Activated CD4-positive, alpha-beta memory T cell treated with anti-CD3 and anti-CD28 coated beads for 36 hours (primary cell): ENCODE data around the gene WSB2. TPM values are rescaled to one million over a fixed set of nuclear protein-coding genes. Genes with fewer than 3 reads are reported as not detected.
A peak's percentile ranks its signal among the peaks of the same experiment; 100 is the strongest.

Experiments
- CTCF ChIA-PET: fragments of 350-600 bp; sonication (Branson Sonifier 250); formaldehyde crosslinking; loops from one replicate; lab custom pipeline; 2021; ENCODE audit warnings: antibody characterized with exemption, inconsistent platforms; lab: Charles Lee
- POLR2A ChIA-PET: fragments of 350-600 bp; sonication (Branson Sonifier 250); formaldehyde crosslinking; loops from one replicate; lab custom pipeline; 2021; ENCODE audit warnings: antibody characterized with exemption; lab: Charles Lee
- DNase-seq: peaks from one replicate; pipeline ENCODE4 v3.0.0-alpha.2; 2020
- H3K27ac Mint-ChIP-seq: one replicate; pipeline ENCODE4 v1.8.0; 2021; ENCODE audit warnings: mixed read lengths
- H3K27me3 Mint-ChIP-seq: one replicate; pipeline ENCODE4 v1.8.0; 2021; ENCODE audit warnings: mixed read lengths
- H3K36me3 Mint-ChIP-seq: one replicate; pipeline ENCODE4 v1.8.0; 2021; ENCODE audit warnings: mixed read lengths
- H3K4me1 Mint-ChIP-seq: one replicate; pipeline ENCODE4 v1.8.0; 2021; ENCODE audit warnings: low read depth, mixed read lengths
- H3K4me3 Mint-ChIP-seq: one replicate; pipeline ENCODE4 v1.8.0; 2021; ENCODE audit warnings: mild to moderate bottlenecking, mixed read lengths
- H3K9me3 Mint-ChIP-seq: one replicate; pipeline ENCODE4 v1.8.0; 2021; ENCODE audit warnings: mixed read lengths
- intact Hi-C: fragments of 100-400 bp; cut with micrococcal nuclease; formaldehyde crosslinking; loops from one replicate; pipeline ENCODE4 v1.15.1; 2023
- total RNA-seq, 2 experiments: library from RNA; stranded (reverse); gene quantifications; one replicate each; pipeline ENCODE4 v1.2.3, GENCODE V29; 2021

Gene WSB2
- total RNA-seq, 2 experiments from 2014 or later = 93.2 to 102 TPM

DNA sequence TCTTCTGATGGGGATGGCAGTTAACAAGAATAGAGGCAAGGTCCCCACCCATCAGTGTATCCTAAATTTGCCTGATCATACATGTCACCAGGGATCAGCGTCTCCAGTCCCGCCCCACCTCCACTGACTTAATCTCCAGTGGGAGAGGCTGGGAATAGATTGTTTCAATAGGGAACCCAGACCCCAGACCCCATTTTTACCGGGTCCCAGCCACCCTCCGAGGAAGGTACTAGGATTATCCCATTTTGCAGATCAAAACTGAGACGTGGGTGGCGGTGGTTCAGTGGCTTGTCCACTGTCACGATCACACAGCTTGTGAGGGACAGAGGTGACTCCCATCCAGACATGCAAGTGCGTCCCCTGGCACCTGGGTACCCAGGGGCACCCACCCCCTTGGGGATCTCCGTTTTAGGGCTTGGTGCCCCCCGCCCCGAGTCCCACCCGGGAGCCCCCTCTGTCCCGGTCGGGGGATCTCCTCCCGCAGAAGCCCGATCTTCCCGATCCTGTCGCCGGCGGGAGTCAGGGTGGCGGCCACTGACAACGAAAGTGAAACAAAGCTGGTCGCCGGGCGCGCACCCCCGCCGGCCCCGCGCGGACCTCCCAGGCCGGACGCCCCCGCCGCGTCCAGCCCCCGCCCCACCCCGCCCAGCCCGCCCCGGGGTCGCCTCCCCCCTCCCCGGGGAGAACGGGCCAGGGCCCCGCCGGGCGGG, 523 bp downstream of the WSB2 start:
- Mint-ChIP-seq H3K9me3 (no peaks in the 10 kb centered on the region), H3K27me3 (no peaks in the 10 kb centered on the region), H3K36me3 (peaks cover 6% of the 10 kb centered on the region), H3K4me3 (peak overlapping the region; percentile 80), H3K27ac (peak overlapping the region; percentile 92), H3K4me1 (peaks cover 51% of the 10 kb centered on the region)
- peak; percentile 53 for DNase-seq
- POLR2A ChIA-PET = interaction anchor here (0.6 to 6.1 kb wide), 12 partner anchors 9 to 315 kb away, joined by 3 to 48 read pairs (median 6); partner anchors contain the start of genes PEBP1 and RFC5
- intact Hi-C loops = loop anchor here (2.0 to 5.0 kb wide), 4 partner anchors 16 to 316 kb away; partner anchors contain the start of genes PEBP1 and SUDS3
- CTCF ChIA-PET = interaction anchor here (1.1 to 2.1 kb wide), 6 partner anchors 9 to 203 kb away, joined by 3 to 11 read pairs (median 3); no protein-coding TSS in a partner anchor

- Mint-ChIP-seq H3K27ac (peak overlapping the region; percentile 92), H3K36me3 (peaks cover 6% of the 10 kb centered on the region), H3K27me3 (no peaks in the 10 kb centered on the region), H3K9me3 (no peaks in the 10 kb centered on the region), H3K4me3 (peak overlapping the region; percentile 80), H3K4me1 (peaks cover 44% of the 10 kb centered on the region)
- no peak for DNase-seq
- ChIA-PET POLR2A (interaction anchor here (0.8 to 6.1 kb wide), 5 partner anchors 8 to 32 kb away, joined by 3 to 48 read pairs (median 8); no protein-coding TSS in a partner anchor), CTCF (interaction anchor here (0.8 to 1.2 kb wide), 5 partner anchors 8 to 202 kb away, joined by 3 to 4 read pairs (median 3); no protein-coding TSS in a partner anchor)
- intact Hi-C loops = loop anchor here (1.0 to 10.0 kb wide), 6 partner anchors 15 to 317 kb away; partner anchors contain the start of genes PEBP1 and SUDS3
Observed at GRCh38 chr12:118059341-118060191, 1.4 kb downstream of the WSB2 start.

- CTCF ChIA-PET = interaction anchor here (0.8 to 0.9 kb wide), 2 partner anchors 24 to 184 kb away, joined by 3 read pairs; no protein-coding TSS in a partner anchor
- Mint-ChIP-seq H3K36me3 (peaks cover 6% of the 10 kb centered on the region), H3K9me3 (no peaks in the 10 kb centered on the region), H3K4me3 (peak overlapping the region; percentile 80), H3K27me3 (no peaks in the 10 kb centered on the region), H3K4me1 (peaks cover 37% of the 10 kb centered on the region), H3K27ac (peak overlapping the region; percentile 92)
- intact Hi-C loops = loop anchor here (1.0 to 10.0 kb wide), 2 partner anchors 24 to 246 kb away; no protein-coding TSS in a partner anchor
- POLR2A ChIA-PET = interaction anchor here (1.5 to 6.1 kb wide), 5 partner anchors 10 to 32 kb away, joined by 5 to 48 read pairs (median 5); no protein-coding TSS in a partner anchor
- DNase-seq = no peak
Observed at GRCh38 chr12:118058881-118059280, 2.1 kb downstream of the WSB2 start.

DNA sequence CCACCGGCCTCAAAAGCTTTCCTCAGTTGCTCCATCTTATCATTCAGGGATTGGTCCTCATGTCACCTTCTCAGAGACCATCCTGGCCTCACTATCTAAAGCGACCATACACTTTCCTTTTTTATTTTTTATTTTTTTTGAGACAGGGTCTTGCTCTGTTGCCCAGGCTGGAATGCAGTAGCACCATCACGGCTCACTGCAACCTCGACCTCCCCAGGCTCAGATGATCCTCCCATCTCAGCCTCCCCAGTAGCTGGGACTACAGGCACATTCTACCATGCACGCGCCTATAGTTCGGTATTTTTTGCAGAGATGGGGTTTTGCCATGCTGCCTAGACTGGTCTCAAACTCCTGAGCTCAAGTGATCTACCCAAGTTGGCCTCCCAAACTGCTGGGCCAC, 2.8 kb downstream of the WSB2 start:
- Mint-ChIP-seq H3K36me3 (peaks cover 5% of the 10 kb centered on the region), H3K9me3 (no peaks in the 10 kb centered on the region), H3K4me1 (peaks cover 38% of the 10 kb centered on the region), H3K27ac (peak overlapping the region; percentile 92), H3K27me3 (no peaks in the 10 kb centered on the region), H3K4me3 (no peak overlapping the region)
- intact Hi-C loops = loop anchor here (10.0 kb wide), 1 partner anchor 247 kb away; no protein-coding TSS in a partner anchor
- DNase-seq = no peak
- CTCF ChIA-PET = interaction anchor here (0.6 to 2.7 kb wide), 3 partner anchors 24 to 183 kb away, joined by 3 to 20 read pairs (median 3); no protein-coding TSS in a partner anchor
- POLR2A ChIA-PET = interaction anchor here (1.2 to 1.9 kb wide), 4 partner anchors 9 to 183 kb away, joined by 5 to 7 read pairs (median 5); no protein-coding TSS in a partner anchor

DNA sequence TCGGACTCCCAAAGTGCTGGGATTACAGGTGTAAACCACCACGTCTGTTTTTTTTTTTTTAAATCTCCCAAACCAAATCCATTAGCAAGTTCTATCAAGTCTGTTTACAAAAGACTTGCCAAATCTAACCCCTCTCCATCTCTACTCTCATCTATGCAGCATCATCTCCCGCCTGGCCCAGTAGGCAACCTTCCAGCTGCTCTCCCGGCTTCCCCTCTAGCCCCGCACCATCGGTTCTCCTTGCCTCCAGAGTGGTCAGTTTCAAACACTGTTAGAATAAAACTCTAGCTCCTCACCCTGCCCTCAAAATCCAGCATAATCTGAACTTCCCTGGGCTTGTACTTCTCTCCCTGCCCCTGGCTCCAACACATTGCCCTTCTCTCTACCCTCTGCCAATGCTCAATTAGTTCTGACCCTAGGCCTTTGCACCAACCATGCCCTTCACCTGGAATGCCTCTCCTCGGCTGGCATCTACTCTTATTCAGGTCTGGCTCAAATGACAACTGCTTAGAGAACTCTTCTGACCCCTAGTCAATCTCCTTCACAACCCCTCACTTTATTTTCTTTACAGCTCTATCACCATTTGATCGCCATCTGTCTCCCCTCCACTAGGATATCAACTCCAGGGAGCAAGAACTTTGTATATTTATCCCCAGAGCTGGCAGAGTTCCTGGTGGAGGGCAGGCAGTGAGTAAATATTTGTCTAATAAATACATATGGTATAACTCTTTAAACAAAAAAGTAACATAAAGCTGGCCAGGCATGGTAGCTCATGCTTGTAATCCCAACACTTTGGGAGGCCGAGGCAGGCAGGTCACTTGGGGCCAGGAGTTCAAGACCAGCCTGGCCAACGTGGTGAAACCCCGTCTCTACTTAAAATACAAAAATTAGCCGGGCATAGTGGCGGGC, 4.9 kb downstream of the WSB2 start:
- Mint-ChIP-seq H3K4me3 (no peak overlapping the region), H3K27me3 (no peaks in the 10 kb centered on the region), H3K27ac (peak overlapping the region; percentile 51), H3K4me1 (peaks cover 57% of the 10 kb centered on the region), H3K36me3 (peaks cover 19% of the 10 kb centered on the region), H3K9me3 (no peaks in the 10 kb centered on the region)
- ChIA-PET POLR2A (interaction anchor here (0.7 to 1.6 kb wide), 2 partner anchors 19 to 24 kb away, joined by 5 to 6 read pairs; no protein-coding TSS in a partner anchor), CTCF (interaction anchor here (0.9 to 3.2 kb wide), 10 partner anchors 8 to 320 kb away, joined by 3 to 29 read pairs (median 5); partner anchors contain the start of genes RFC5 and SUDS3)
- intact Hi-C loops = loop anchor here (1.0 to 10.0 kb wide), 3 partner anchors 11 to 249 kb away; no protein-coding TSS in a partner anchor
- no peak for DNase-seq

DNA sequence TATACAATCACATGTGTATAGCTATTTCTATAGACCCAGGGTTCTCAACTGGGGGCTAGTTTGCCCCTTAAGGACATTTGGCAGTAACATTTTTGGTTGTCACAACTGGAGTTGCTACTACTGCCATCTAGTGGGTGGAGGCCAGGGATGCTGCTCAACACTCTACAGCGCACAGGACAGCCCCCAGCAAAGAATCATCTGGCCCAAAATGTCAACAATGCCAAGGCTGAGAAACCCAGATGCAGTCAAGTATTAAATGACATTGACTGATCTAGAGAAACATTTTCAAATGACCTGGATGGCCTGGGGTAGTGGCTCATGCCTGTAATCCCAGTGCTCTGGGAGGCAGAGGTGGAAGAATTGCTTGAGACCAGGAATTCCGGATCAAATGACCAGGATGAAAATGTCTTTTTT, 5.8 kb downstream of the WSB2 start:
- DNase-seq = peak; percentile 87
- POLR2A ChIA-PET = interaction anchor here (0.7 to 1.6 kb wide), 4 partner anchors 9 to 180 kb away, joined by 3 to 6 read pairs (median 5); no protein-coding TSS in a partner anchor
- no peaks in the 10 kb centered on the region for H3K9me3 Mint-ChIP-seq
- H3K36me3 Mint-ChIP-seq = peaks cover 23% of the 10 kb centered on the region
- no peaks in the 10 kb centered on the region for H3K27me3 Mint-ChIP-seq
- CTCF ChIA-PET = interaction anchor here (0.7 to 3.2 kb wide), 13 partner anchors 9 to 321 kb away, joined by 3 to 29 read pairs (median 4); partner anchors contain the start of genes KSR2, RFC5 and SUDS3
- intact Hi-C loops = loop anchor here (1.0 to 10.0 kb wide), 3 partner anchors 10 to 250 kb away; no protein-coding TSS in a partner anchor
- H3K4me3 Mint-ChIP-seq = no peak overlapping the region
- peak overlapping the region; percentile 9 for H3K27ac Mint-ChIP-seq
- peaks cover 60% of the 10 kb centered on the region for H3K4me1 Mint-ChIP-seq

GRCh38 chr12:118053071-118053985, 7.7 kb downstream of the WSB2 start:
- Mint-ChIP-seq H3K27me3 (no peaks in the 10 kb centered on the region), H3K9me3 (no peaks in the 10 kb centered on the region), H3K27ac (peak overlapping the region; percentile 84), H3K4me1 (peaks cover 56% of the 10 kb centered on the region), H3K4me3 (peak overlapping the region; percentile 0), H3K36me3 (peaks cover 24% of the 10 kb centered on the region)
- intact Hi-C loops = loop anchor here (5.0 to 10.0 kb wide), 3 partner anchors 251 to 319 kb away; partner anchors contain the start of gene TAOK3
- ChIA-PET CTCF (interaction anchor here (1.0 to 2.3 kb wide), 7 partner anchors 9 to 178 kb away, joined by 3 to 11 read pairs (median 6); no protein-coding TSS in a partner anchor), POLR2A (interaction anchor here (0.9 to 1.5 kb wide), 6 partner anchors 8 to 25 kb away, joined by 3 to 15 read pairs (median 4); no protein-coding TSS in a partner anchor)
- DNase-seq = no peak

GRCh38 chr12:118052324-118053070, 8.5 kb downstream of the WSB2 start:
- Mint-ChIP-seq H3K36me3 (peaks cover 25% of the 10 kb centered on the region), H3K9me3 (no peaks in the 10 kb centered on the region), H3K4me3 (peak overlapping the region; percentile 48), H3K27ac (peak overlapping the region; percentile 84), H3K27me3 (no peaks in the 10 kb centered on the region), H3K4me1 (peaks cover 53% of the 10 kb centered on the region)
- DNase-seq = peak; percentile 79
- POLR2A ChIA-PET = interaction anchor here (0.9 to 1.5 kb wide), 10 partner anchors 7 to 25 kb away, joined by 3 to 15 read pairs (median 4); partner anchors contain the start of gene WSB2
- intact Hi-C loops = loop anchor here (1.0 to 10.0 kb wide), 5 partner anchors 8 to 320 kb away; partner anchors contain the start of gene TAOK3
- CTCF ChIA-PET = interaction anchor here (0.6 to 2.3 kb wide), 9 partner anchors 7 to 326 kb away, joined by 3 to 11 read pairs (median 6); no protein-coding TSS in a partner anchor
